RWPE1 (cell line): ENCODE data around the gene SEC16A.

ENCODE experiments used
- CTCF ChIA-PET: fragments of 350-600 bp; sonication (Branson Sonifier 250); formaldehyde crosslinking; extraction: SDS; loops from one replicate; lab custom pipeline; 2021; lab: Yijun Ruan, JAX
- POLR2A ChIA-PET: fragments of 400-600 bp; formaldehyde crosslinking; extraction: SDS; loops from one replicate; lab custom pipeline; 2020; ENCODE audit warnings: antibody characterized with exemption; ENCODE audit not compliant: low non-redundant PET; lab: Yijun Ruan, JAX
- DNase-seq: peaks from one replicate; pipeline ENCODE4 v3.0.0; 2012; ENCODE audit warnings: low spot score
- H3K27ac ChIP-seq: fragments of 450-650 bp; 2 replicates; pipeline ENCODE4 v1.5.1; 2017
- TF ChIP-seq, protein P1 (sequence below): fragments of 450-650 bp; conservative IDR thresholded peaks from 2 replicates; pipeline ENCODE4 v1.5.1; 2017; ENCODE audit warnings: low read depth, mild to moderate bottlenecking

SEC16A gene

DNA sequence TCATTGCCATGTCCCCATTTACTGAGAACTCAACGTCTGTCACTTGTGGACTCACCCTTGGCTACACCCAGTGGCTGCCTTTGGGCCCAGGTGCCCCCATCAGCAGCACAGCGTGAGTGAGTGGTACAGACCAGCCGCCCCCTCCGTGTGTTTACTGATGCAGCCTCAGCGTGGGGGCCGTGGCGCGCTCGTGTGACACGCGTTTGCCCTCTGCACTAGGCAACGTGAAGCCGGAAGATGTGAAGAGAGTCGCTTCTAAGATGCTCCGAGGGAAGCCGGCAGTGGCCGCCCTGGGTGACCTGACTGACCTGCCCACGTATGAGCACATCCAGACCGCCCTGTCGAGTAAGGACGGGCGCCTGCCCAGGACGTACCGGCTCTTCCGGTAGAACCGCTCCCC, 60.0 kb downstream of the SEC16A start:
- no peak for DNase-seq
- TF ChIP-seq, protein P1, sequence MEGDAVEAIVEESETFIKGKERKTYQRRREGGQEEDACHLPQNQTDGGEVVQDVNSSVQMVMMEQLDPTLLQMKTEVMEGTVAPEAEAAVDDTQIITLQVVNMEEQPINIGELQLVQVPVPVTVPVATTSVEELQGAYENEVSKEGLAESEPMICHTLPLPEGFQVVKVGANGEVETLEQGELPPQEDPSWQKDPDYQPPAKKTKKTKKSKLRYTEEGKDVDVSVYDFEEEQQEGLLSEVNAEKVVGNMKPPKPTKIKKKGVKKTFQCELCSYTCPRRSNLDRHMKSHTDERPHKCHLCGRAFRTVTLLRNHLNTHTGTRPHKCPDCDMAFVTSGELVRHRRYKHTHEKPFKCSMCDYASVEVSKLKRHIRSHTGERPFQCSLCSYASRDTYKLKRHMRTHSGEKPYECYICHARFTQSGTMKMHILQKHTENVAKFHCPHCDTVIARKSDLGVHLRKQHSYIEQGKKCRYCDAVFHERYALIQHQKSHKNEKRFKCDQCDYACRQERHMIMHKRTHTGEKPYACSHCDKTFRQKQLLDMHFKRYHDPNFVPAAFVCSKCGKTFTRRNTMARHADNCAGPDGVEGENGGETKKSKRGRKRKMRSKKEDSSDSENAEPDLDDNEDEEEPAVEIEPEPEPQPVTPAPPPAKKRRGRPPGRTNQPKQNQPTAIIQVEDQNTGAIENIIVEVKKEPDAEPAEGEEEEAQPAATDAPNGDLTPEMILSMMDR = no peak
- CTCF ChIA-PET = no interaction called here
- peak overlapping the region; percentile 50; the same call in 1 of the 2 replicates for H3K27ac ChIP-seq
- POLR2A ChIA-PET = no interaction called here

DNA sequence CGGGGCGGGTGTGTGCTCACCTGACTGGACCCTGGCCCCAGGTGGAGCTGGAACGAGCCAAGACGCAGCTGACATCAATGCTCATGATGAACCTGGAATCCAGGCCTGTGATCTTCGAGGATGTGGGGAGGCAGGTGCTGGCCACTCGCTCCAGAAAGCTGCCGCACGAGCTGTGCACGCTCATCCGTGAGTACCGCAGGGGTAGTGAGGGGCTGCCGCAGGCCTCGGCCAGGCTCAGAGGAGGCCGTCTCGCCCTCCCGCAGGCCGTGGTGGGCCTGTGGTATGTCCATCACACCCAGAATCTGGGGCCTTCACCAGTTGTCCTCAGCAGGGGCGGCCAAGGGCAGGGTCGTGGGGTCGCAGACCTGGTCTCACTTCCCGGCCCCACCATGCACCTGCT, 61.0 kb downstream of the SEC16A start:
- POLR2A ChIA-PET = no interaction called here
- no peak overlapping the region for H3K27ac ChIP-seq
- TF ChIP-seq, protein P1 = no peak
- no peak for DNase-seq
- CTCF ChIA-PET = no interaction called here

DNA sequence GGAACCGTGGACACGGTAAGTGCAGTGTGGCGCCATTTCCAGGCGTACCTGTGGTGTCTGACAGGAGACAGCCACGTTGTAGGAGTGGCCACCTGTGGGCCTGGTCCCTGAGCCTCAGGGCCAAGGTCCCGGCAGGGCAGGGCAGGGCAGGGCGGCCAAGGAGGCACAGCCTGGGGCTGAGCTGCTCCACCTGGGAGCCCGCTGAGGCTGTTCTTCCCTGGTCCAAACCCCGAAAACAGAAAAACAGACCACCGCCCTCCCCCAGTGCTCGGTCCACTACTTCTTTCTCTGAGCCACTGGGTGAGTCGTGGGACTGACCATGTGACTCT, 63.8 kb downstream of the SEC16A start:
- POLR2A ChIA-PET = no interaction called here
- no peak for DNase-seq
- CTCF ChIA-PET = interaction anchor here (0.7 kb wide), 1 partner anchor 43 kb away, joined by 3 read pairs; no protein-coding TSS in a partner anchor
- peak overlapping the region; percentile 2; the same call in 1 of the 2 replicates for H3K27ac ChIP-seq
- TF ChIP-seq, protein P1 = no peak

DNA sequence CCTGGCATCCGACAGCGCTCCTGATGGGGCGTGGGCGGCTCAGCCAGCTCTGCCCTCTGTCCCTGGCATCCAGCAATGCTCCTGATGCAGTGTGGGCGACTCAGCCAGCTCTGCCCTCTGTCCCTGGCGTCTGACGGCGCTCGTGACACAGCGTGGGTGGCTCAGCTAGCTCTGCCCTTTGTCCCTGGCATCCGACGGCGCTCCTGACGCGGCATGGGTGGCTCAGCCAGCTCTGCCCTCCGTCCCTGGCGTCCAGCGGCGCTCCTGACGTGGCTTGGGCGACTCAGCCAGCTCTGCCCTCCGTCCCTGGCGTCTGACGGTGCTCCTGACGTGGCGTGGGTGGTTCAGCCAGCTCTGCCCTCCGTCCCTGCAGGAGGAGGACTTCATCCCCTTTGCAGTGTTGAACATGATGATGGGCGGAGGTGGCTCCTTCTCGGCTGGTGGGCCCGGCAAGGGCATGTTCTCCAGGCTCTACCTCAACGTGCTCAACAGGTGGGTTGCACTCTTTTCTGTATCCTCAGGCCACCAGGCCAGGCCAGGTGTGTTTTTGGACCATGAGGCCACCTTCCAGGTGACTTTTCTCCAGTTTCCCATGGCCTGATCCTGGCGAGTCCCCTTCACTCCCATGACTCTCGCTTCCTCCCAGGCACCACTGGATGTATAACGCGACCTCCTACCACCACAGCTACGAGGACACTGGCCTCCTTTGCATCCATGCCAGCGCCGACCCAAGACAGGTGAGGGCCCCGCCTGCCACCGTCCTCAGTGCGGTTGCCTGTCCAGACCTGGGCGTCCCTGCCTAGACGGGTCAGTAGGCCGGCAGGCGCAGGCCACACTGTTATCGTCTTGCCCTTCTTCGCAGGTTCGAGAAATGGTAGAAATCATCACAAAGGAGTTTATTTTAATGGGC, 64.4 kb downstream of the SEC16A start:
- no peak for DNase-seq
- CTCF ChIA-PET = interaction anchor here (0.6 to 1.0 kb wide), 4 partner anchors 17 to 326 kb away, joined by 3 to 4 read pairs (median 3); no protein-coding TSS in a partner anchor
- POLR2A ChIA-PET = no interaction called here
- H3K27ac ChIP-seq = peak overlapping the region; percentile 2; the same call in 1 of the 2 replicates
- TF ChIP-seq, protein P1 = no peak

DNA sequence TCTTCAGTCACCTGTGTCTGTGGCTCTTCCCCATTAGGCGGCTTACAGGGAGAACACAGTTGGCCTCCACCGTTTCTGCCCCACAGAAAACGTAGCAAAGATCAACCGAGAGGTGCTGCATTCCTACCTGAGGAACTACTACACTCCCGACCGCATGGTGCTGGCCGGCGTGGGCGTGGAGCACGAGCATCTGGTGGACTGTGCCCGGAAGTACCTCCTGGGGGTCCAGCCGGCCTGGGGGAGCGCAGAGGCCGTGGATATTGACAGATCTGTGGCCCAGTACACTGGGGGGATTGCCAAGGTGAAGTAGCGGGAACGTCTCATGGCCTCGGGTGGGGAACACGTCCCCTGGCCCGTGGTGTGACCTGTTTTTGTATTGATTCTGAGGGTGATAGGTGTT, 65.9 kb downstream of the SEC16A start:
- POLR2A ChIA-PET = no interaction called here
- CTCF ChIA-PET = interaction anchor here (0.7 to 0.8 kb wide), 2 partner anchors 255 to 1173 kb away, joined by 3 read pairs; no protein-coding TSS in a partner anchor
- DNase-seq = no peak
- TF ChIP-seq, protein P1 = no peak
- H3K27ac ChIP-seq = no peak overlapping the region

DNA sequence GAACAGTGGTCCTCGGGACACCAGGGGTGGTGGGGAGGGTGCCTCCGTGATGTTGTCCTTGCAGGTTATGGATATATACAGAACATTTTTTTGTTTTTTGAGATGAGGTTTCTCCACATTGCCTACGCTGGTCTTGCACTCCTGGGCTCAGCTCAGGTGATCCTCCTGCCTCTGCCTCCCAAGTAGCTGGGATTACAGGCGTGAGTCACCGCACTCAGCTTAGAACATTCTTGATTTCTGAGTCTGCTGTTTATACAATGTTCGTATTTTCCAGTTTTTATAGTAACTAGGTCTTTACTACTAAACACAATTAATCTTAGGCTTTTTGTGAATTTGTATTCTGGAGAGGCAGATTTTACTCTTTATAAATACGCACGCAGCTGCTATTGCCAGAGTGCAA, 66.4 kb downstream of the SEC16A start:
- CTCF ChIA-PET = interaction anchor here (0.7 kb wide), 1 partner anchor 1172 kb away, joined by 3 read pairs; no protein-coding TSS in a partner anchor
- DNase-seq = no peak
- TF ChIP-seq, protein P1 = no peak
- H3K27ac ChIP-seq = peak overlapping the region; percentile 8
- POLR2A ChIA-PET = no interaction called here
